MM.1S (cell line): ENCODE measurements around the gene PYGO2.

Experiments
- CTCF ChIP-seq: fragments of 300-600 bp; sonication (generic); IDR thresholded peaks from 2 replicates; pipeline ENCODE4 v1.5.1; 2016; ENCODE audit warnings: antibody characterized with exemption, low read length, mixed read lengths
- EZH2 ChIP-seq: fragments of 300-600 bp; sonication (generic); optimal IDR thresholded peaks from 2 replicates; pipeline ENCODE3; 2017; ENCODE audit warnings: low read depth, mild to moderate bottlenecking, antibody characterized with exemption, low read length, mixed read lengths
- EZH2phosphoT487 ChIP-seq: fragments of 300-600 bp; sonication (generic); IDR thresholded peaks from 2 replicates; pipeline ENCODE4 v1.6.1; 2018; ENCODE audit warnings: antibody characterized with exemption, low read length

- TF ChIP-seq EZH2 (no peak), CTCF (no peak), EZH2phosphoT487 (no peak)
Measured at GRCh38 chr1:154970631-154971340, 9.2 kb upstream of the PYGO2 start, which contains the start of gene SHC1.
